ENCODE data around the gene C1GALT1C1L. TPM values are rescaled to one million over a fixed set of nuclear protein-coding genes. Genes with fewer than 3 reads are reported as not detected.

Gene C1GALT1C1L
- total RNA-seq: 0.33 and 1.1 TPM in 2 replicates

GRCh38 chr2:43676322-43677050, at the start of gene C1GALT1C1L:
C1GALT1C1L (minus strand) TSS chr2:43676429; CDS start chr2:43676322, 107 bp downstream.

GRCh38 chr2:43637030-43637803, 39.0 kb downstream of the C1GALT1C1L start, which contains the start of gene PLEKHH2:
PLEKHH2 (plus strand) TSS chr2:43637260; CDS start chr2:43644674, 7,414 bp downstream.

Other genes with a start within 250 kb of the C1GALT1C1L start
- gene THADA, start 80.4 kb downstream of the C1GALT1C1L start, total RNA-seq: 11.0 and 16.3 TPM in 2 replicates
- gene PLEKHH2, start 39.2 kb downstream of the C1GALT1C1L start, total RNA-seq: 2.8 and 8.2 TPM in 2 replicates
- gene DYNC2LI1, start 97.6 kb upstream of the C1GALT1C1L start, total RNA-seq: 7.3 and 24.3 TPM in 2 replicates
- gene ABCG5, start 162.4 kb upstream of the C1GALT1C1L start, total RNA-seq: not detected in 2 replicates
- not detected in 2 replicates for gene ABCG8, start 162.5 kb upstream of the C1GALT1C1L start, total RNA-seq

Measured in mesangial cell (primary cell).